Upper lobe of left lung (tissue), 4 donors: Measurements from ENCODE around the gene SHANK3.
"Not testable (repeated sequence)": the region's sequence is repeated elsewhere in the genome, so short reads cannot be mapped to it uniquely, and the experiment has no call there.

Experiments
- CTCF ChIP-seq, 6 experiments: fragments of 450-650 bp in 4 of 6; fragments of 200-600 bp in 2 of 6; sonication (generic) in 2 of 6; IDR thresholded peaks; one replicate each; pipeline ENCODE4 v1.5.1; 2016 to 2019; ENCODE audit warnings: antibody characterized with exemption in 6 of 6
- POLR2A ChIP-seq, 4 donors: fragments of 450-650 bp; IDR thresholded peaks; one replicate each; pipeline ENCODE4 v1.5.1; 2016 to 2017; ENCODE audit warnings: antibody characterized with exemption in 4 of 4, mild to moderate bottlenecking in 2 of 4

- not testable (repeated sequence) for TF ChIP-seq CTCF, POLR2A (IDR thresholded peaks at IDR 0.05)
Measured at GRCh38 chr22:50659711-50660110, 12.9 kb upstream of the SHANK3 start.
